SK-N-SH (cell line): Measurements from ENCODE around the gene ATL2. TPM values are rescaled to one million over a fixed set of nuclear protein-coding genes. Genes with fewer than 3 reads are reported as not detected.

Source experiments
- CTCF ChIA-PET: fragments of 300-600, 350-600 bp; formaldehyde crosslinking; extraction: SDS; loops from one replicate; lab custom pipeline; 2021; lab: Yijun Ruan, JAX
- POLR2A ChIA-PET: fragments of 350-600 bp; sonication (Branson Sonifier 250); formaldehyde crosslinking; extraction: SDS; loops from one replicate; lab custom pipeline; 2020; ENCODE audit warnings: antibody characterized with exemption, inconsistent platforms; lab: Yijun Ruan, JAX
- DNase-seq: peaks from one replicate; pipeline ENCODE4 v3.0.0; 2012
- H2AFZ ChIP-seq: fragments of 200-600 bp; sonication (generic); 2 replicates; pipeline ENCODE4 v1.8.1; 2016; ENCODE audit warnings: antibody characterized with exemption, mild to moderate bottlenecking, low read depth
- H3F3A ChIP-seq: fragments of 200-600 bp; sonication (generic); replicated peaks from 2 replicates; pipeline ENCODE3; 2016; ENCODE audit warnings: antibody characterized with exemption, mild to moderate bottlenecking; ENCODE audit not compliant: insufficient read depth
- H3K27ac ChIP-seq, 2 experiments: fragments of 200-500 bp in 1 of 2; fragments of 200-600 bp in 1 of 2; sonication (Bioruptor generic) in 1 of 2; sonication (generic), shearing (Covaris generic) in 1 of 2; 2 replicates each; pipeline versions ENCODE4 v1.5.1 to v1.6.1; 2014 to 2016; ENCODE audit warnings: low read depth in 2 of 2, inconsistent platforms in 1 of 2, low read length in 1 of 2, mild to moderate bottlenecking in 1 of 2, mixed read lengths in 1 of 2
- H3K27me3 ChIP-seq: fragments of 200-600 bp; sonication (generic), shearing (Covaris generic); 2 replicates; pipeline ENCODE4 v1.6.1; 2016; ENCODE audit warnings: mixed run types; ENCODE audit not compliant: insufficient read depth
- H3K36me3 ChIP-seq, 2 experiments: fragments of 200-500 bp in 1 of 2; fragments of 200-600 bp in 1 of 2; sonication (Bioruptor generic) in 1 of 2; sonication (generic) in 1 of 2; replicated peaks in 1 of 2; 2 replicates each; pipeline versions ENCODE3 to v1.5.1; 2014 to 2016; ENCODE audit warnings: low read length in 1 of 2, mild to moderate bottlenecking in 1 of 2; ENCODE audit not compliant: insufficient read depth in 2 of 2, control insufficient read depth in 1 of 2
- H3K4me1 ChIP-seq, 2 experiments: fragments of 200-500 bp in 1 of 2; fragments of 200-600 bp in 1 of 2; sonication (Bioruptor generic) in 1 of 2; sonication (generic), shearing (Covaris generic) in 1 of 2; 2 replicates each; pipeline versions ENCODE4 v1.5.1 to v1.6.1; 2014 to 2016; ENCODE audit warnings: low read depth in 1 of 2, low read length in 1 of 2, mixed run types in 1 of 2; ENCODE audit not compliant: insufficient read depth in 2 of 2, control insufficient read depth in 1 of 2
- H3K4me2 ChIP-seq: fragments of 200-600 bp; sonication (generic), shearing (Covaris generic); 2 replicates; pipeline ENCODE4 v1.6.1; 2017; ENCODE audit warnings: mixed run types
- H3K4me3 ChIP-seq, 2 experiments: fragments of 200-500 bp in 1 of 2; fragments of 200-600 bp in 1 of 2; sonication (Bioruptor generic) in 1 of 2; sonication (generic), shearing (Covaris generic) in 1 of 2; 2 replicates each; pipeline versions ENCODE4 v1.5.1 to v1.8.1; 2014 to 2016; ENCODE audit warnings: low read depth in 2 of 2, inconsistent platforms in 1 of 2, low read length in 1 of 2, mild to moderate bottlenecking in 1 of 2, mixed read lengths in 1 of 2, moderate library complexity in 1 of 2
- H3K79me2 ChIP-seq: fragments of 200-600 bp; sonication (generic); 2 replicates; pipeline ENCODE4 v1.8.1; 2017; ENCODE audit warnings: mild to moderate bottlenecking; ENCODE audit not compliant: insufficient read depth
- H3K9ac ChIP-seq: fragments of 200-600 bp; sonication (generic); 2 replicates; pipeline ENCODE4 v1.6.1; 2017; ENCODE audit warnings: mixed run types
- H3K9me2 ChIP-seq: fragments of 200-600 bp; sonication (generic); 2 replicates; pipeline ENCODE4 v1.6.1; 2017; ENCODE audit warnings: mixed run types
- H3K9me3 ChIP-seq: fragments of 200-600 bp; sonication (generic); 2 replicates; pipeline ENCODE4 v1.6.1; 2017; ENCODE audit warnings: mixed run types, mild to moderate bottlenecking, moderate library complexity
- H4K20me1 ChIP-seq: fragments of 200-600 bp; sonication (generic); 2 replicates; pipeline ENCODE4 v1.6.1; 2017; ENCODE audit warnings: mild to moderate bottlenecking, mixed run types; ENCODE audit not compliant: insufficient read depth
- ELF1 ChIP-seq: IDR thresholded peaks from 2 replicates; pipeline ENCODE4 v1.4.0; 2012
- EP300 ChIP-seq, 2 experiments: IDR thresholded peaks; 2 replicates each; pipeline versions ENCODE4 v1.4.0 to v1.6.1; 2012; ENCODE audit warnings: borderline replicate concordance in 1 of 2, low read depth in 1 of 2, low read length in 1 of 2
- EZH2phosphoT487 ChIP-seq: fragments of 200-600 bp; sonication (generic); IDR thresholded peaks from 2 replicates; pipeline ENCODE4 v1.6.1; 2017; ENCODE audit warnings: low read depth, mixed run types, mild to moderate bottlenecking, antibody characterized with exemption, moderate library complexity, borderline replicate concordance
- FOXJ3 ChIP-seq: sonication (generic); formaldehyde crosslinking; IDR thresholded peaks from 2 replicates; pipeline ENCODE4 v1.5.1; 2020; ENCODE audit warnings: mild to moderate bottlenecking, missing genetic modification reagents
- FOXM1 ChIP-seq: IDR thresholded peaks from 2 replicates; pipeline ENCODE4 v1.4.0; 2012; ENCODE audit warnings: low read depth, mild to moderate bottlenecking
- MXI1 ChIP-seq: IDR thresholded peaks from 2 replicates; pipeline ENCODE4 v1.6.1; 2012; ENCODE audit warnings: mild to moderate bottlenecking, low read depth, low read length, improper control_type of control experiment
- PBX3 ChIP-seq: IDR thresholded peaks from 2 replicates; pipeline ENCODE4; 2012
- RAD21 ChIP-seq: IDR thresholded peaks from 2 replicates; pipeline ENCODE4 v1.6.1; 2012; ENCODE audit warnings: mild to moderate bottlenecking, low read length
- RCOR1 ChIP-seq: fragments of 150-350 bp; IDR thresholded peaks from 2 replicates; pipeline ENCODE4 v1.6.1; 2017; ENCODE audit warnings: antibody characterized with exemption, low read length
- SIN3A ChIP-seq: IDR thresholded peaks from 2 replicates; pipeline ENCODE4 v1.6.1; 2012; ENCODE audit warnings: low read depth, mild to moderate bottlenecking, low read length, moderate library complexity, borderline replicate concordance
- TAF1 ChIP-seq: IDR thresholded peaks from 2 replicates; pipeline ENCODE4 v1.6.1; 2012; ENCODE audit warnings: low read depth, mild to moderate bottlenecking, low read length, moderate library complexity, borderline replicate concordance
- TEAD4 ChIP-seq: IDR thresholded peaks from 2 replicates; pipeline ENCODE4 v1.4.0; 2012; ENCODE audit warnings: mild to moderate bottlenecking, borderline replicate concordance; ENCODE audit not compliant: insufficient read depth
- YY1 ChIP-seq: IDR thresholded peaks from 2 replicates; pipeline ENCODE4 v1.4.0; 2012; ENCODE audit warnings: low read depth, mild to moderate bottlenecking
- WGBS: methylation state at CpG from one replicate; pipeline ENCODE4 v1.1.6; 2017; ENCODE audit warnings: low lambda C conversion rate; 5-methylcytosine and 5-hydroxymethylcytosine counted together
- polyA plus RNA-seq, 3 experiments: library from polyadenylated mRNA; depleted of rRNA; stranded (reverse); fragments of >200 nt; gene quantifications; 2 replicates each; pipeline ENCODE4 v1.2.3, GENCODE V29; 2012
- TF ChIP-seq, protein P1 (sequence below): IDR thresholded peaks from 2 replicates; pipeline ENCODE4 v1.4.0; 2012; ENCODE audit warnings: low read depth, borderline replicate concordance
- TF ChIP-seq, protein P2 (sequence below): fragments of 150-350 bp; IDR thresholded peaks from 2 replicates; pipeline ENCODE4 v1.6.1; 2016; ENCODE audit warnings: mild to moderate bottlenecking, low read depth, low read length
- TF ChIP-seq, protein P3 (sequence below): fragments of 200-600 bp; sonication (generic); IDR thresholded peaks from 2 replicates; pipeline ENCODE4 v1.6.1; 2017; ENCODE audit warnings: antibody characterized with exemption, mild to moderate bottlenecking, moderate library complexity

The ATL2 gene
- polyA plus RNA-seq, 1 of the 3 experiments (the other 2 are of a cell fraction), result 55.8 TPM

DNA sequence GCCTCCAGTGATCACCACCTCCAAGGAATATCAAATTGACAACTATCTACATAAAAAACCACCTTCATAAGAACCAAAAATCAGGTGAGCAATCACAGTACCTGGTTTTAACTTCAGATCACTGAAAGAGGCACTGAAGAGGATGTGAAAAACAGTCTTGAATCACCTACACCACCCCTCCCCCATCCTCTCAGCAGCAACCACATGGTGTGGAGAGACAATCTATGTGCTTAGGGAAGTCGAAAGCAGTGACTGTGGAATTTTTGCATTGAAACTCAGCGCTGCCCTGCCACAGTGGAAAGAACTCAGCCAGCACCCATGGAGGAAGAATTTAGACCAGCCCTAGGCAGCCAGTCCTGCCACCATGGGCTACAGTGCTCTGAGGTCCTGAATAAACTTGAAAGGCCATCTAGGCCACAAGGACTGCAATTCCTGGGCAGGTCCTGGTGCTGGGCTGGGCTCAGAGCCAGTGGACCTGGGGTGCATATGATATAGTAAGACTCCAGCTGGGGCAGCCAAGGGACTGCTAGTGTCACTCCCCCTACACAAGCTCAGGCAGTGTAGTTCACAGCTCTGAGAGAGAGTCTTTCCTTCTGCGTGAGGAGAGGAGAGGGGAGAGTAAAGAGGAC is 75.6 kb downstream of the ATL2 start:
- H3K4me1 ChIP-seq, result peaks cover 0 to 7% of the 10 kb centered on the region in 2 experiments; a peak in 2 of 4 replicates
- H4K20me1 ChIP-seq, result 0 out of 2 replicates have a peak, but pooled peaks cover 3% of the 10 kb centered on the region
- H3F3A ChIP-seq, result peaks cover 3% of the 10 kb centered on the region
- no peak overlapping the region for H2AFZ ChIP-seq
- H3K79me2 ChIP-seq, result peaks cover 20% of the 10 kb centered on the region; the same call in 1 of the 2 replicates
- no peaks in the 10 kb centered on the region for H3K9me3 ChIP-seq
- ChIA-PET POLR2A (no interaction called here), CTCF (interaction anchor here (2.7 kb wide), 1 partner anchor 207 kb away, joined by 8 read pairs; no protein-coding TSS in a partner anchor)
- no peaks in the 10 kb centered on the region for H3K27me3 ChIP-seq
- no peaks in the 10 kb centered on the region for H3K9me2 ChIP-seq
- no peak overlapping the region for H3K4me2 ChIP-seq
- H3K4me3 ChIP-seq, result no peak overlapping the region
- H3K36me3 ChIP-seq, result peaks cover 43 to 48% of the 10 kb centered on the region in 2 experiments
- TF ChIP-seq TEAD4 (no peak), ELF1 (no peak), EP300 (IDR thresholded peaks at IDR 0.05; ENCODE audit: borderline replicate concordance in 1 of 2, low read depth in 1 of 2, low read length in 1 of 2) (no peak), EZH2phosphoT487 (no peak), YY1 (no peak), RAD21 (no peak), RCOR1 (no peak), SIN3A (no peak)
- TF ChIP-seq, protein P1, sequence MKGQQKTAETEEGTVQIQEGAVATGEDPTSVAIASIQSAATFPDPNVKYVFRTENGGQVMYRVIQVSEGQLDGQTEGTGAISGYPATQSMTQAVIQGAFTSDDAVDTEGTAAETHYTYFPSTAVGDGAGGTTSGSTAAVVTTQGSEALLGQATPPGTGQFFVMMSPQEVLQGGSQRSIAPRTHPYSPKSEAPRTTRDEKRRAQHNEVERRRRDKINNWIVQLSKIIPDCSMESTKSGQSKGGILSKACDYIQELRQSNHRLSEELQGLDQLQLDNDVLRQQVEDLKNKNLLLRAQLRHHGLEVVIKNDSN, result no peak
- TF ChIP-seq, protein P2, sequence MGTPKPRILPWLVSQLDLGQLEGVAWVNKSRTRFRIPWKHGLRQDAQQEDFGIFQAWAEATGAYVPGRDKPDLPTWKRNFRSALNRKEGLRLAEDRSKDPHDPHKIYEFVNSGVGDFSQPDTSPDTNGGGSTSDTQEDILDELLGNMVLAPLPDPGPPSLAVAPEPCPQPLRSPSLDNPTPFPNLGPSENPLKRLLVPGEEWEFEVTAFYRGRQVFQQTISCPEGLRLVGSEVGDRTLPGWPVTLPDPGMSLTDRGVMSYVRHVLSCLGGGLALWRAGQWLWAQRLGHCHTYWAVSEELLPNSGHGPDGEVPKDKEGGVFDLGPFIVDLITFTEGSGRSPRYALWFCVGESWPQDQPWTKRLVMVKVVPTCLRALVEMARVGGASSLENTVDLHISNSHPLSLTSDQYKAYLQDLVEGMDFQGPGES, result no peak
- TF ChIP-seq, protein P3, sequence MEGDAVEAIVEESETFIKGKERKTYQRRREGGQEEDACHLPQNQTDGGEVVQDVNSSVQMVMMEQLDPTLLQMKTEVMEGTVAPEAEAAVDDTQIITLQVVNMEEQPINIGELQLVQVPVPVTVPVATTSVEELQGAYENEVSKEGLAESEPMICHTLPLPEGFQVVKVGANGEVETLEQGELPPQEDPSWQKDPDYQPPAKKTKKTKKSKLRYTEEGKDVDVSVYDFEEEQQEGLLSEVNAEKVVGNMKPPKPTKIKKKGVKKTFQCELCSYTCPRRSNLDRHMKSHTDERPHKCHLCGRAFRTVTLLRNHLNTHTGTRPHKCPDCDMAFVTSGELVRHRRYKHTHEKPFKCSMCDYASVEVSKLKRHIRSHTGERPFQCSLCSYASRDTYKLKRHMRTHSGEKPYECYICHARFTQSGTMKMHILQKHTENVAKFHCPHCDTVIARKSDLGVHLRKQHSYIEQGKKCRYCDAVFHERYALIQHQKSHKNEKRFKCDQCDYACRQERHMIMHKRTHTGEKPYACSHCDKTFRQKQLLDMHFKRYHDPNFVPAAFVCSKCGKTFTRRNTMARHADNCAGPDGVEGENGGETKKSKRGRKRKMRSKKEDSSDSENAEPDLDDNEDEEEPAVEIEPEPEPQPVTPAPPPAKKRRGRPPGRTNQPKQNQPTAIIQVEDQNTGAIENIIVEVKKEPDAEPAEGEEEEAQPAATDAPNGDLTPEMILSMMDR, result no peak
- H3K27ac ChIP-seq, result no peak overlapping the region; a peak in 1 of 4 replicates
- H3K9ac ChIP-seq, result no peak overlapping the region
- 84% methylated on average over 3 of the region's 3 CpGs for WGBS
- no peak for DNase-seq

- H3K4me2 ChIP-seq, result no peak overlapping the region
- peaks cover 3% of the 10 kb centered on the region for H3F3A ChIP-seq
- H3K27ac ChIP-seq, result no peak overlapping the region
- peaks cover 0 to 7% of the 10 kb centered on the region in 2 experiments; a peak in 2 of 4 replicates for H3K4me1 ChIP-seq
- no peaks in the 10 kb centered on the region for H3K9me3 ChIP-seq
- H3K27me3 ChIP-seq, result no peaks in the 10 kb centered on the region
- no peak overlapping the region for H3K9ac ChIP-seq
- H3K79me2 ChIP-seq, result peaks cover 3% of the 10 kb centered on the region; the same call in 1 of the 2 replicates
- no peaks in the 10 kb centered on the region for H3K9me2 ChIP-seq
- ChIA-PET CTCF (interaction anchor here (0.8 to 2.7 kb wide), 3 partner anchors 17 to 210 kb away, joined by 3 to 8 read pairs (median 4); no protein-coding TSS in a partner anchor), POLR2A (no interaction called here)
- 96% methylated on average over 2 of the region's 2 CpGs for WGBS
- DNase-seq, result no peak
- H4K20me1 ChIP-seq, result no peaks in the 10 kb centered on the region
- peaks cover 49 to 59% of the 10 kb centered on the region in 2 experiments for H3K36me3 ChIP-seq
- H3K4me3 ChIP-seq, result no peak overlapping the region
- H2AFZ ChIP-seq, result no peak overlapping the region
- no peak for TF ChIP-seq FOXM1
- TF ChIP-seq FOXJ3, result no peak
- TF ChIP-seq MXI1, result no peak
- TF ChIP-seq RCOR1, result no peak
- no peak for TF ChIP-seq EZH2phosphoT487
- TF ChIP-seq EP300 (IDR thresholded peaks at IDR 0.05; ENCODE audit: borderline replicate concordance in 1 of 2, low read depth in 1 of 2, low read length in 1 of 2), result no peak
- TF ChIP-seq, protein P1, result no peak
- TF ChIP-seq PBX3, result no peak
- TF ChIP-seq TAF1, result no peak
- no peak for TF ChIP-seq YY1
- TF ChIP-seq, protein P2, result no peak
Observed at GRCh38 chr2:38298539-38298938, 78.5 kb downstream of the ATL2 start.
